K562 (cell line): Measurements from ENCODE around the gene LYPD6B. TPM values are rescaled to one million over a fixed set of nuclear protein-coding genes. Genes with fewer than 3 reads are reported as not detected.

Experiments used
- ATAC-seq: fragments of 200-7000 bp; cut with Tn5 transposase; 3 replicates; pipeline ENCODE4 v1.9.1; 2020; ENCODE audit warnings: moderate library complexity
- BruUV-seq: library from RNA; stranded (reverse); fragments of 400-500 nt; replicated peaks from 2 replicates; lab custom pipeline; 2021; lab: Mats Ljungman, UMichigan
- CTCF ChIA-PET: fragments of 300-600 bp; formaldehyde crosslinking; extraction: SDS; loops from one replicate; lab custom pipeline; 2021; ENCODE audit warnings: low intra/inter-chr PET ratio; lab: Yijun Ruan, JAX
- POLR2A ChIA-PET: fragments of 300-600, 350-650 bp; sonication (Branson Sonifier 250); formaldehyde crosslinking; extraction: SDS; loops from one replicate; lab custom pipeline; 2021; ENCODE audit warnings: antibody characterized with exemption, inconsistent platforms; lab: Yijun Ruan, JAX
- DNase-seq, 4 experiments: peaks; one replicate each; pipeline versions ENCODE4 v3.0.0 to v3.0.0-alpha.2; 2011 to 2018; ENCODE audit warnings: low spot score in 3 of 4, mixed read lengths in 3 of 4; ENCODE audit errors: extremely low read depth in 1 of 4
- FAIRE-seq: peaks from 2 replicates; lab custom pipeline; 2011; peaks lifted over from hg19 to GRCh38; lab: Jason Lieb, UNC
- H2AFZ ChIP-seq: 2 replicates; pipeline ENCODE4 v1.6.0; 2011; ENCODE audit warnings: low read depth, low read length, control low read depth, inconsistent platforms
- H3K27ac ChIP-seq: fragments of 200-600 bp; 3 replicates; pipeline ENCODE4 v1.8.0; 2011; ENCODE audit warnings: low read depth, mild to moderate bottlenecking, control low read depth, inconsistent platforms, low read length, moderate library complexity, mixed read lengths; ENCODE audit errors: extremely low read depth
- H3K27me3 ChIP-seq, 2 experiments: fragments of 300-600 bp in 1 of 2; 2 replicates in 1 of 2; 3 replicates in 1 of 2; pipeline versions ENCODE4 v1.6.0 to v1.8.0; 2011; ENCODE audit warnings: inconsistent platforms in 2 of 2, low read length in 2 of 2, mild to moderate bottlenecking in 1 of 2, mixed read lengths in 1 of 2, moderate library complexity in 1 of 2; ENCODE audit not compliant: control insufficient read depth in 2 of 2, insufficient read depth in 2 of 2
- H3K36me3 ChIP-seq: fragments of 300-600 bp; 3 replicates; pipeline ENCODE4 v1.8.0; 2011; ENCODE audit warnings: mild to moderate bottlenecking, low read length, inconsistent platforms; ENCODE audit not compliant: control insufficient read depth, insufficient read depth
- H3K4me1 ChIP-seq, 2 experiments: fragments of 200-600 bp in 1 of 2; replicated peaks in 1 of 2; 2 replicates in 1 of 2; 3 replicates in 1 of 2; pipeline versions ENCODE4 v1.5.1 to v1.8.0; 2011; ENCODE audit warnings: inconsistent platforms in 2 of 2, low read length in 2 of 2, mild to moderate bottlenecking in 1 of 2, mixed read lengths in 1 of 2, moderate library complexity in 1 of 2; ENCODE audit not compliant: control insufficient read depth in 2 of 2, insufficient read depth in 2 of 2
- H3K4me2 ChIP-seq: 2 replicates; pipeline ENCODE4 v1.6.1; 2011; ENCODE audit warnings: low read length, control low read depth, inconsistent platforms, mixed read lengths; ENCODE audit not compliant: insufficient read depth
- H3K4me3 ChIP-seq: fragments of 200-600 bp; sonication (generic), shearing (Covaris generic); 2 replicates; pipeline ENCODE4 v1.5.1; 2016; ENCODE audit warnings: control low read depth, inconsistent platforms
- H3K79me2 ChIP-seq: fragments of 200-600 bp; 3 replicates; pipeline ENCODE4 v1.8.0; 2011; ENCODE audit warnings: low read length, inconsistent platforms; ENCODE audit not compliant: control insufficient read depth, insufficient read depth
- H3K9ac ChIP-seq, 2 experiments: 2 replicates each; pipeline versions ENCODE4 v1.6.0 to v1.6.1; 2011; ENCODE audit warnings: low read depth in 2 of 2, low read length in 2 of 2, control low read depth in 1 of 2, inconsistent platforms in 1 of 2, mild to moderate bottlenecking in 1 of 2, mixed read lengths in 1 of 2; ENCODE audit not compliant: insufficient read depth in 1 of 2
- H3K9me1 ChIP-seq: one replicate; pipeline ENCODE4 v1.6.0; 2011; ENCODE audit warnings: inconsistent platforms, mild to moderate bottlenecking, low read length, moderate library complexity; ENCODE audit not compliant: control insufficient read depth, insufficient read depth
- H3K9me3 ChIP-seq: replicated peaks from 2 replicates; pipeline ENCODE4 v1.5.1; 2011; ENCODE audit warnings: low read depth, low read length, inconsistent platforms; ENCODE audit not compliant: control insufficient read depth, insufficient read depth
- H4K20me1 ChIP-seq: replicated peaks from 2 replicates; pipeline ENCODE4 v1.6.1; 2011; ENCODE audit warnings: low read length, inconsistent platforms, mixed read lengths; ENCODE audit not compliant: control insufficient read depth, insufficient read depth
- EWSR1 ChIP-seq: fragments of 450-650 bp; IDR thresholded peaks from 2 replicates; pipeline ENCODE4 v1.6.1; 2018; ENCODE audit warnings: borderline replicate concordance, mild to moderate bottlenecking, low read depth, moderate library complexity; ENCODE audit not compliant: partially characterized antibody
- EZH2 ChIP-seq: IDR thresholded peaks from 2 replicates; pipeline ENCODE4 v1.6.1; 2012; ENCODE audit warnings: low read depth, mild to moderate bottlenecking, inconsistent platforms, low read length, borderline replicate concordance
- NR2C2 ChIP-seq, 2 experiments: fragments of 200-800 bp in 1 of 2; sonication (Bioruptor generic) in 1 of 2; sonication (generic) in 1 of 2; formaldehyde crosslinking in 1 of 2; IDR thresholded peaks; 2 replicates each; pipeline versions ENCODE4 v1.6.1 to v1.8.0; 2016 to 2022; ENCODE audit warnings: mild to moderate bottlenecking in 1 of 2, missing compliant biosample characterization in 1 of 2, missing genetic modification characterization in 1 of 2, missing genetic modification reagents in 1 of 2
- SRSF3 ChIP-seq: fragments of 200-400 bp; formaldehyde crosslinking; IDR thresholded peaks from 2 replicates; pipeline ENCODE4 v1.6.1; 2016; ENCODE audit warnings: mild to moderate bottlenecking, low read length, moderate library complexity; ENCODE audit not compliant: insufficient read depth
- ZNF316 ChIP-seq: fragments of 450-650 bp; IDR thresholded peaks from 2 replicates; pipeline ENCODE4 v1.6.1; 2016
- WGBS: fragments of 100-300 bp; shearing (Covaris generic); methylation state at CpG from one replicate; pipeline ENCODE4 v1.1.6; 2016; ENCODE audit warnings: low coverage, mixed read lengths; ENCODE audit not compliant: insufficient coverage; ENCODE audit errors: missing lambda C conversion rate; 5-methylcytosine and 5-hydroxymethylcytosine counted together
- in situ Hi-C: fragments of 300-500 bp; cut with MboI; formaldehyde crosslinking; loops from 4 replicates; pipeline ENCODE4 v1.15.0; 2018; ENCODE audit warnings: inconsistent platforms, mixed read lengths
- intact Hi-C: fragments of 100-400 bp; cut with micrococcal nuclease; formaldehyde crosslinking; loops from 2 replicates; pipeline ENCODE4 v1.14.2; 2022
- polyA plus RNA-seq, 8 experiments: library from polyadenylated mRNA; depleted of rRNA in 4 of 8; stranded (reverse) in 5 of 8; unstranded in 3 of 8; fragments of >200 nt; fragmentation: Nextera tagmentation in 2 of 8; fragmentation: Illumina TruSeq in 1 of 8; extraction: Ambion mirVana in 2 of 8; extraction: Trizol in 1 of 8; gene quantifications; 2 replicates each; pipeline versions ENCODE4 v1.2.1 to v1.2.3, GENCODE V29; 2011 to 2014; ENCODE audit warnings: inconsistent platforms in 1 of 8, missing spikeins in 1 of 8
- total RNA-seq, 7 experiments: library from RNA; depleted of rRNA in 6 of 7; stranded (reverse); fragments of >200 nt in 6 of 7; fragmentation: Illumina TruSeq in 2 of 7; extraction: Trizol in 2 of 7; gene quantifications; 2 replicates each; pipeline versions ENCODE4 v1.2.1 to v1.2.3, GENCODE V29; 2011 to 2021; ENCODE audit warnings: low replicate concordance in 1 of 7
- TF ChIP-seq, protein P1 (sequence below): fragments of 250-450 bp; sonication (Bioruptor Pico); IDR thresholded peaks from 2 replicates; pipeline ENCODE4 v1.5.0; 2021; ENCODE audit warnings: mild to moderate bottlenecking, borderline replicate concordance
- TF ChIP-seq, protein P2 (sequence below): sonication (generic); formaldehyde crosslinking; IDR thresholded peaks from 2 replicates; pipeline ENCODE4 v1.8.1; 2023; ENCODE audit warnings: mild to moderate bottlenecking, missing genetic modification reagents
- TF ChIP-seq, protein P3 (sequence below): fragments of 450-650 bp; IDR thresholded peaks from 2 replicates; pipeline ENCODE4 v1.6.1; 2018; ENCODE audit not compliant: partially characterized antibody
- TF ChIP-seq, protein P4 (sequence below), 2 experiments: fragments of 450-650 bp in 1 of 2; sonication (generic) in 1 of 2; formaldehyde crosslinking in 1 of 2; IDR thresholded peaks in 1 of 2; conservative IDR thresholded peaks in 1 of 2; 2 replicates each; pipeline versions ENCODE4 v1.6.1 to v1.8.1; 2016 to 2023; ENCODE audit warnings: mild to moderate bottlenecking in 2 of 2, moderate library complexity in 2 of 2, inconsistent platforms in 1 of 2, missing genetic modification reagents in 1 of 2

The LYPD6B gene
- total and polyA plus RNA-seq, 9 of the 15 experiments (the other 6 are each of a cell fraction or from before 2014, with no cell fraction given) = not detected

DNA sequence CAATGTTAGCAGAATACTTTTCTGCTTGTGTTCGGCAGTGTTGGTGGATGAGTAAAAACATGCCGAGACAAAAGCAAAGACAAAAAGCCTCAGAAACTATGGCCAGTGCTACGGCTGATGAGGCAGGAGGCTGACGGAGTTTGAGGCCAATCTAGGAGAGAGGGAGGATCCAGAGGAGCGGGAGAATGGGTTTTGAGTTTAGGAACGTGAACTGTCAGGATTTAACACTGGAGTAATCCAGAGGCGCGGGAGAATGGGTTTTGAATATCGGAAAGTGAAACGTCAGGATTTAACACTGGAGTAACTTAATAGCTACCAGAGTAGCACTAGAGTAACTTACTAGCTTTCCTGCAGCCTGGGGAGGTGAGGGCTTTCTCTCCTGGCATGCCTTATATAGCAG, 37.4 kb downstream of the LYPD6B start (continued):
- TF ChIP-seq, protein P1, sequence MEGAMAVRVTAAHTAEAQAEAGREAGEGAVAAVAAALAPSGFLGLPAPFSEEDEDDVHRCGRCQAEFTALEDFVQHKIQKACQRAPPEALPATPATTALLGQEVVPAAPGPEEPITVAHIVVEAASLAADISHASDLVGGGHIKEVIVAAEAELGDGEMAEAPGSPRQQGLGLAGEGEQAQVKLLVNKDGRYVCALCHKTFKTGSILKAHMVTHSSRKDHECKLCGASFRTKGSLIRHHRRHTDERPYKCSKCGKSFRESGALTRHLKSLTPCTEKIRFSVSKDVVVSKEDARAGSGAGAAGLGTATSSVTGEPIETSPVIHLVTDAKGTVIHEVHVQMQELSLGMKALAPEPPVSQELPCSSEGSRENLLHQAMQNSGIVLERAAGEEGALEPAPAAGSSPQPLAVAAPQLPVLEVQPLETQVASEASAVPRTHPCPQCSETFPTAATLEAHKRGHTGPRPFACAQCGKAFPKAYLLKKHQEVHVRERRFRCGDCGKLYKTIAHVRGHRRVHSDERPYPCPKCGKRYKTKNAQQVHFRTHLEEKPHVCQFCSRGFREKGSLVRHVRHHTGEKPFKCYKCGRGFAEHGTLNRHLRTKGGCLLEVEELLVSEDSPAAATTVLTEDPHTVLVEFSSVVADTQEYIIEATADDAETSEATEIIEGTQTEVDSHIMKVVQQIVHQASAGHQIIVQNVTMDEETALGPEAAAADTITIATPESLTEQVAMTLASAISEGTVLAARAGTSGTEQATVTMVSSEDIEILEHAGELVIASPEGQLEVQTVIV (CRISPR knock-in tag) = no peak
- TF ChIP-seq NR2C2 (CRISPR knock-in tag; IDR thresholded peaks at IDR 0.05) (no peak), NR2C2 (tag; IDR thresholded peaks at IDR 0.05) (no peak)
- TF ChIP-seq, protein P2, sequence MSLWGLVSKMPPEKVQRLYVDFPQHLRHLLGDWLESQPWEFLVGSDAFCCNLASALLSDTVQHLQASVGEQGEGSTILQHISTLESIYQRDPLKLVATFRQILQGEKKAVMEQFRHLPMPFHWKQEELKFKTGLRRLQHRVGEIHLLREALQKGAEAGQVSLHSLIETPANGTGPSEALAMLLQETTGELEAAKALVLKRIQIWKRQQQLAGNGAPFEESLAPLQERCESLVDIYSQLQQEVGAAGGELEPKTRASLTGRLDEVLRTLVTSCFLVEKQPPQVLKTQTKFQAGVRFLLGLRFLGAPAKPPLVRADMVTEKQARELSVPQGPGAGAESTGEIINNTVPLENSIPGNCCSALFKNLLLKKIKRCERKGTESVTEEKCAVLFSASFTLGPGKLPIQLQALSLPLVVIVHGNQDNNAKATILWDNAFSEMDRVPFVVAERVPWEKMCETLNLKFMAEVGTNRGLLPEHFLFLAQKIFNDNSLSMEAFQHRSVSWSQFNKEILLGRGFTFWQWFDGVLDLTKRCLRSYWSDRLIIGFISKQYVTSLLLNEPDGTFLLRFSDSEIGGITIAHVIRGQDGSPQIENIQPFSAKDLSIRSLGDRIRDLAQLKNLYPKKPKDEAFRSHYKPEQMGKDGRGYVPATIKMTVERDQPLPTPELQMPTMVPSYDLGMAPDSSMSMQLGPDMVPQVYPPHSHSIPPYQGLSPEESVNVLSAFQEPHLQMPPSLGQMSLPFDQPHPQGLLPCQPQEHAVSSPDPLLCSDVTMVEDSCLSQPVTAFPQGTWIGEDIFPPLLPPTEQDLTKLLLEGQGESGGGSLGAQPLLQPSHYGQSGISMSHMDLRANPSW = no peak

DNA sequence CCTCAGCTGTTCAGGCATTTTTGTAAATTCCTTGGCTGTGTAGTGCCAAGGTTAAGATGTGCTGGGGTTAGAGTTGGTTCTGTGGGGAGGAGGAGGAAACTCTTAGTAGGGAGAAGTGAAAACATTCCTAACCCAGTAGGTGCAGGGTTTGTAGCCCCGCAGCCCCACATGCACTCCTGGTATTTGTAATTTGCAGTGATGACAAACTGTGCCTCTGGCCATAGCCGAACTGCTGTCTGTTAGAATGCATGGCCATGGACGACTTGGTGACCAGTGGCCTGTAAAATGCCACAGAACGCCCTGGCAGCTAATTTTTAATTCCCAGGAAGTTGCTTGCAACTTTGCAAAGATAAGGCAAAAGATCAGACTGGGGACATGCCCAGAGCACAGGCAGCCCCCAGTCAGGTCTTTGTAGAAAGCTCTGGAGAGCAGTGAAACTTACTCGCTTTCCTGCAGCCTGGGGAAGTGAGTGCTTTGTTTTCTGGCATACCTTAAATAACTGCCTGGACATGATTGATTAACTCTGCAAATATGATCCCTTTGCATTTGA, 38.4 kb downstream of the LYPD6B start:
- Histone ChIP-seq H3K4me2 (no peak overlapping the region), H3K79me2 (no peaks in the 10 kb centered on the region), H3K9ac (no peak overlapping the region), H3K4me3 (no peak overlapping the region), H3K27me3 (no peaks in the 10 kb centered on the region), H3K27ac (no peak overlapping the region), H3K9me3 (no peaks in the 10 kb centered on the region), H4K20me1 (no peaks in the 10 kb centered on the region), H2AFZ (no peak overlapping the region), H3K4me1 (no peaks in the 10 kb centered on the region), H3K9me1 (no peaks in the 10 kb centered on the region), H3K36me3 (no peaks in the 10 kb centered on the region)
- FAIRE-seq (no peak), ATAC-seq (no peak), DNase-seq (no peak)
- BruUV-seq = no TSS peak
- ChIA-PET POLR2A (no interaction called here), CTCF (no interaction called here)
- in situ Hi-C loops (no loop called here), intact Hi-C loops (no loop called here)
- WGBS = under 1% methylated on average over 5 of the region's 5 CpGs
- TF ChIP-seq SRSF3 = no peak
- no peak for TF ChIP-seq EZH2
- TF ChIP-seq, protein P3, sequence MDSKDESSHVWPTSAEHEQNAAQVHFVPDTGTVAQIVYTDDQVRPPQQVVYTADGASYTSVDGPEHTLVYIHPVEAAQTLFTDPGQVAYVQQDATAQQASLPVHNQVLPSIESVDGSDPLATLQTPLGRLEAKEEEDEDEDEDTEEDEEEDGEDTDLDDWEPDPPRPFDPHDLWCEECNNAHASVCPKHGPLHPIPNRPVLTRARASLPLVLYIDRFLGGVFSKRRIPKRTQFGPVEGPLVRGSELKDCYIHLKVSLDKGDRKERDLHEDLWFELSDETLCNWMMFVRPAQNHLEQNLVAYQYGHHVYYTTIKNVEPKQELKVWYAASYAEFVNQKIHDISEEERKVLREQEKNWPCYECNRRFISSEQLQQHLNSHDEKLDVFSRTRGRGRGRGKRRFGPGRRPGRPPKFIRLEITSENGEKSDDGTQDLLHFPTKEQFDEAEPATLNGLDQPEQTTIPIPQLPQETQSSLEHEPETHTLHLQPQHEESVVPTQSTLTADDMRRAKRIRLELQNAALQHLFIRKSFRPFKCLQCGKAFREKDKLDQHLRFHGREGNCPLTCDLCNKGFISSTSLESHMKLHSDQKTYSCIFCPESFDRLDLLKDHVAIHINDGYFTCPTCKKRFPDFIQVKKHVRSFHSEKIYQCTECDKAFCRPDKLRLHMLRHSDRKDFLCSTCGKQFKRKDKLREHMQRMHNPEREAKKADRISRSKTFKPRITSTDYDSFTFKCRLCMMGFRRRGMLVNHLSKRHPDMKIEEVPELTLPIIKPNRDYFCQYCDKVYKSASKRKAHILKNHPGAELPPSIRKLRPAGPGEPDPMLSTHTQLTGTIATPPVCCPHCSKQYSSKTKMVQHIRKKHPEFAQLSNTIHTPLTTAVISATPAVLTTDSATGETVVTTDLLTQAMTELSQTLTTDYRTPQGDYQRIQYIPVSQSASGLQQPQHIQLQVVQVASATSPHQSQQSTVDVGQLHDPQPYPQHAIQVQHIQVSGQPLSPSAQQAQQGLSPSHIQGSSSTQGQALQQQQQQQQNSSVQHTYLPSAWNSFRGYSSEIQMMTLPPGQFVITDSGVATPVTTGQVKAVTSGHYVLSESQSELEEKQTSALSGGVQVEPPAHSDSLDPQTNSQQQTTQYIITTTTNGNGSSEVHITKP = no peak
- TF ChIP-seq, protein P4, sequence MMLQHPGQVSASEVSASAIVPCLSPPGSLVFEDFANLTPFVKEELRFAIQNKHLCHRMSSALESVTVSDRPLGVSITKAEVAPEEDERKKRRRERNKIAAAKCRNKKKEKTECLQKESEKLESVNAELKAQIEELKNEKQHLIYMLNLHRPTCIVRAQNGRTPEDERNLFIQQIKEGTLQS (IDR thresholded peaks at IDR 0.05) = no peak
- TF ChIP-seq, protein P4 (CRISPR knock-in tag; conservative IDR thresholded peaks at IDR 0.05) = no peak
- TF ChIP-seq EWSR1 = no peak
- no peak for TF ChIP-seq ZNF316
